Neural cell (in vitro differentiated cells): ENCODE measurements around the gene INSIG1. TPM values are rescaled to one million over a fixed set of nuclear protein-coding genes. Genes with fewer than 3 reads are reported as not detected.

ENCODE experiments used
- H2AFZ ChIP-seq: fragments of 200-600, 300-800 bp; sonication (generic), shearing (Covaris generic); 2 replicates; pipeline ENCODE4 v1.6.0; 2014; ENCODE audit warnings: low read depth, mild to moderate bottlenecking, antibody characterized with exemption, low read length, moderate library complexity
- H3F3A ChIP-seq: fragments of 200-600 bp; shearing (Covaris generic); 2 replicates; pipeline ENCODE4 v1.6.1; 2016; ENCODE audit warnings: mild to moderate bottlenecking, moderate library complexity, mixed read lengths, antibody characterized with exemption, low read length; ENCODE audit not compliant: insufficient read depth, poor library complexity, severe bottlenecking
- H3K27ac ChIP-seq: fragments of 200-600, 300-800 bp; sonication (generic), shearing (Covaris generic); 2 replicates; pipeline ENCODE4 v1.5.1; 2014; ENCODE audit warnings: mild to moderate bottlenecking, low read length, moderate library complexity
- H3K27me3 ChIP-seq: fragments of 300-800, 200-600 bp; sonication (generic), shearing (Covaris generic); 2 replicates; pipeline ENCODE4 v1.6.0; 2014; ENCODE audit warnings: mild to moderate bottlenecking, low read depth, low read length, moderate library complexity; ENCODE audit not compliant: insufficient read depth
- H3K36me3 ChIP-seq: fragments of 300-800, 200-600 bp; sonication (generic), shearing (Covaris generic); 2 replicates; pipeline ENCODE4 v1.5.1; 2014; ENCODE audit warnings: mild to moderate bottlenecking, antibody characterized with exemption, low read length, moderate library complexity; ENCODE audit not compliant: insufficient read depth
- H3K4me2 ChIP-seq: fragments of 300-800, 200-600 bp; sonication (generic), shearing (Covaris generic); 2 replicates; pipeline ENCODE4 v1.6.0; 2014; ENCODE audit warnings: mild to moderate bottlenecking, low read length
- H3K4me3 ChIP-seq: fragments of 300-800, 200-600 bp; sonication (generic), shearing (Covaris generic); 2 replicates; pipeline ENCODE4 v1.5.1; 2014; ENCODE audit warnings: mild to moderate bottlenecking, low read length, moderate library complexity
- H3K79me2 ChIP-seq: fragments of 200-600 bp; shearing (Covaris generic); replicated peaks from 2 replicates; pipeline ENCODE4 v1.6.0; 2014; ENCODE audit warnings: mild to moderate bottlenecking, low read length, moderate library complexity; ENCODE audit not compliant: insufficient read depth
- H3K9ac ChIP-seq: fragments of 300-800, 200-600 bp; sonication (generic), shearing (Covaris generic); 2 replicates; pipeline ENCODE4 v1.6.1; 2016; ENCODE audit warnings: mild to moderate bottlenecking, low read length, mixed read lengths
- H3K9me2 ChIP-seq: fragments of 200-600 bp; shearing (Covaris generic); 2 replicates; pipeline ENCODE4 v1.6.1; 2016; ENCODE audit warnings: mild to moderate bottlenecking, low read length, mixed read lengths; ENCODE audit not compliant: insufficient read depth
- H3K9me3 ChIP-seq: fragments of 200-600, 300-800 bp; sonication (generic), shearing (Covaris generic); 2 replicates; pipeline ENCODE4 v1.6.1; 2016; ENCODE audit warnings: mild to moderate bottlenecking, mixed run types, low read length, moderate library complexity, mixed read lengths
- H4K20me1 ChIP-seq: fragments of 200-600 bp; shearing (Covaris generic); 2 replicates; pipeline ENCODE4 v1.6.1; 2016; ENCODE audit warnings: mild to moderate bottlenecking, mixed run types; ENCODE audit not compliant: insufficient read depth
- CTCF ChIP-seq: fragments of 450-650 bp; IDR thresholded peaks from 2 replicates; pipeline ENCODE4 v1.5.1; 2014; ENCODE audit warnings: antibody characterized with exemption, mild to moderate bottlenecking, moderate library complexity; ENCODE audit not compliant: poor library complexity, severe bottlenecking
- EP300 ChIP-seq: fragments of 450-650 bp; conservative IDR thresholded peaks from 2 replicates; pipeline ENCODE4 v1.6.1; 2014; ENCODE audit warnings: antibody characterized with exemption, mild to moderate bottlenecking, moderate library complexity; ENCODE audit not compliant: poor library complexity, severe bottlenecking
- EZH2 ChIP-seq: fragments of 200-600, 300-800 bp; shearing (Covaris generic), sonication (generic); IDR thresholded peaks from 2 replicates; pipeline ENCODE4 v1.6.1; 2014; ENCODE audit warnings: antibody characterized with exemption, low read length, borderline replicate concordance, mild to moderate bottlenecking; ENCODE audit not compliant: insufficient read depth, poor library complexity, severe bottlenecking
- MXI1 ChIP-seq: fragments of 450-650 bp; conservative IDR thresholded peaks from 2 replicates; pipeline ENCODE4 v1.6.1; 2014; ENCODE audit warnings: antibody characterized with exemption, mild to moderate bottlenecking; ENCODE audit not compliant: poor library complexity, severe bottlenecking
- POLR2AphosphoS5 ChIP-seq: IDR thresholded peaks from 2 replicates; pipeline ENCODE4 v1.6.1; 2012
- RAD21 ChIP-seq: fragments of 450-650 bp; conservative IDR thresholded peaks from 2 replicates; pipeline ENCODE4 v1.6.1; 2014; ENCODE audit warnings: antibody characterized with exemption, mild to moderate bottlenecking, moderate library complexity
- REST ChIP-seq: IDR thresholded peaks from 2 replicates; pipeline ENCODE4 v1.6.1; 2012; ENCODE audit warnings: borderline replicate concordance
- SMC3 ChIP-seq: fragments of 450-650 bp; conservative IDR thresholded peaks from 2 replicates; pipeline ENCODE4 v1.6.1; 2014; ENCODE audit warnings: antibody characterized with exemption, mild to moderate bottlenecking, moderate library complexity; ENCODE audit not compliant: poor library complexity
- TAF1 ChIP-seq: IDR thresholded peaks from 2 replicates; pipeline ENCODE4 v1.6.1; 2012; ENCODE audit warnings: low read depth
- polyA plus RNA-seq: library from polyadenylated mRNA; depleted of rRNA; stranded (reverse); fragments of >200 nt; gene quantifications from 2 replicates; pipeline ENCODE4 v1.2.3, GENCODE V29; 2014

Gene INSIG1
- polyA plus RNA-seq, 1 donor from 2014 or later: 71.0 TPM

DNA sequence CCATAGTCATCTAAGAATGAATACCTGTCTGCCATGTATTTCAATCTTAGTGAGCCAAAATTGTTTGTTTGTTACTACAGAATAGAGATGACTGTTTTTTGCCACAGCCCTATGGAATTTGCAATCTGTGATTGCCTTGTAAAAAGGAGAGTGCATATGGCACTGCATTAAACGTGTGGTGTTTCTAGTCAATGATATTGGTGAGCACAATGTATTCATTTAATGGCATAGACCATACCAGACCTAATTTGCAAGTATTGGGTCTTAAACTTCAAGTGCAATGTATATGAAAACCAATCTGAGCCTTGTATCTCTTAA, 11.3 kb downstream of the INSIG1 start:
- H3K27ac ChIP-seq: no peak overlapping the region
- H3K9me2 ChIP-seq: no peaks in the 10 kb centered on the region
- no peaks in the 10 kb centered on the region for H3K27me3 ChIP-seq
- no peak overlapping the region for H3K4me2 ChIP-seq
- peaks cover 9% of the 10 kb centered on the region for H3K36me3 ChIP-seq
- no peak for TF ChIP-seq POLR2AphosphoS5
- TF ChIP-seq EZH2: no peak
- no peak for TF ChIP-seq EP300
- TF ChIP-seq TAF1: no peak
- TF ChIP-seq REST: no peak
- TF ChIP-seq SMC3: no peak
- no peak for TF ChIP-seq CTCF
- no peak for TF ChIP-seq RAD21
- TF ChIP-seq MXI1: no peak
- peaks cover 12% of the 10 kb centered on the region for H3K79me2 ChIP-seq
- no peak overlapping the region for H3K9ac ChIP-seq
- H3K4me3 ChIP-seq: no peak overlapping the region
- no peaks in the 10 kb centered on the region for H3K9me3 ChIP-seq
- H2AFZ ChIP-seq: no peak overlapping the region
- no peaks in the 10 kb centered on the region for H3F3A ChIP-seq
- H4K20me1 ChIP-seq: no peaks in the 10 kb centered on the region

- H4K20me1 ChIP-seq: no peaks in the 10 kb centered on the region
- no peak overlapping the region for H3K4me2 ChIP-seq
- peaks cover 9% of the 10 kb centered on the region for H3K36me3 ChIP-seq
- H3K9me2 ChIP-seq: no peaks in the 10 kb centered on the region
- no peak overlapping the region for H2AFZ ChIP-seq
- no peak overlapping the region for H3K9ac ChIP-seq
- peaks cover under 1% of the 10 kb centered on the region for H3K79me2 ChIP-seq
- H3F3A ChIP-seq: no peaks in the 10 kb centered on the region
- H3K9me3 ChIP-seq: no peaks in the 10 kb centered on the region
- no peak for TF ChIP-seq REST
- TF ChIP-seq SMC3: no peak
- TF ChIP-seq MXI1: no peak
- no peak for TF ChIP-seq EP300
- TF ChIP-seq CTCF: no peak
- no peak for TF ChIP-seq RAD21
- TF ChIP-seq EZH2: no peak
- TF ChIP-seq TAF1: no peak
- TF ChIP-seq POLR2AphosphoS5: no peak
- no peak overlapping the region for H3K4me3 ChIP-seq
- H3K27ac ChIP-seq: no peak overlapping the region
- H3K27me3 ChIP-seq: no peaks in the 10 kb centered on the region
Measured at GRCh38 chr7:155310425-155311114, 12.9 kb downstream of the INSIG1 start.
